ENCODE data around the gene TSPAN13. TPM values are rescaled to one million over a fixed set of nuclear protein-coding genes. Genes with fewer than 3 reads are reported as not detected.

Gene TSPAN13
- total RNA-seq, 1 donor, result 10.8 TPM

GRCh38 chr7:16728811-16729210 lies 24.7 kb upstream of the TSPAN13 start:
- no peak for DNase-seq (ENCODE audit: low read depth)
- no peak for TF ChIP-seq CTCF (IDR thresholded peaks at IDR 0.05; ENCODE audit: insufficient read depth, low read depth, low read length)
- H3K4me3 ChIP-seq (ENCODE audit: low read depth, low read length), result no peak overlapping the region

GRCh38 chr7:16729541-16729940 lies 24.0 kb upstream of the TSPAN13 start:
- DNase-seq (ENCODE audit: low read depth), result no peak
- no peak overlapping the region for H3K4me3 ChIP-seq (ENCODE audit: low read depth, low read length)
- TF ChIP-seq CTCF (IDR thresholded peaks at IDR 0.05; ENCODE audit: insufficient read depth, low read depth, low read length), result no peak

- no peak for DNase-seq (ENCODE audit: low read depth)
- TF ChIP-seq CTCF (IDR thresholded peaks at IDR 0.05; ENCODE audit: insufficient read depth, low read depth, low read length), result no peak
- H3K4me3 ChIP-seq (ENCODE audit: low read depth, low read length), result no peak overlapping the region
These were observed 22.6 kb upstream of the TSPAN13 start for GRCh38 chr7:16730937-16731336.

GRCh38 chr7:16732828-16733227 lies 20.7 kb upstream of the TSPAN13 start:
- no peak for DNase-seq (ENCODE audit: low read depth)
- TF ChIP-seq CTCF (IDR thresholded peaks at IDR 0.05; ENCODE audit: insufficient read depth, low read depth, low read length), result no peak

GRCh38 chr7:16734148-16734726 lies 19.3 kb upstream of the TSPAN13 start:
- H3K4me3 ChIP-seq (ENCODE audit: low read depth, low read length), result no peak overlapping the region
- DNase-seq (ENCODE audit: low read depth), result no peak
- TF ChIP-seq CTCF (IDR thresholded peaks at IDR 0.05; ENCODE audit: insufficient read depth, low read depth, low read length), result no peak

More at GRCh38 chr7:16732828-16733227, 20.7 kb upstream of the TSPAN13 start:
- no peak overlapping the region for H3K4me3 ChIP-seq (ENCODE audit: low read depth, low read length)

GRCh38 chr7:16735020-16735419 lies 18.5 kb upstream of the TSPAN13 start:
- no peak for TF ChIP-seq CTCF (IDR thresholded peaks at IDR 0.05; ENCODE audit: insufficient read depth, low read depth, low read length)
- DNase-seq (ENCODE audit: low read depth), result no peak
- no peak overlapping the region for H3K4me3 ChIP-seq (ENCODE audit: low read depth, low read length)
